Effector CD8-positive, alpha-beta T cell (primary cell): ENCODE measurements around the gene ERICH4.
"Not testable (repeated sequence)": the region's sequence is repeated elsewhere in the genome, so short reads cannot be mapped to it uniquely, and the experiment has no call there.

ENCODE experiments used
- DNase-seq: peaks from one replicate; lab custom pipeline; 2025; lab: John Stamatoyannopoulos, UW
- total RNA-seq, 4 experiments: gene quantifications; one replicate each; lab custom pipeline; 2026; lab: John Stamatoyannopoulos, UW

ERICH4 gene
- 0 to 0.12 (median 0) reads per million in 4 experiments for total RNA-seq

DNA sequence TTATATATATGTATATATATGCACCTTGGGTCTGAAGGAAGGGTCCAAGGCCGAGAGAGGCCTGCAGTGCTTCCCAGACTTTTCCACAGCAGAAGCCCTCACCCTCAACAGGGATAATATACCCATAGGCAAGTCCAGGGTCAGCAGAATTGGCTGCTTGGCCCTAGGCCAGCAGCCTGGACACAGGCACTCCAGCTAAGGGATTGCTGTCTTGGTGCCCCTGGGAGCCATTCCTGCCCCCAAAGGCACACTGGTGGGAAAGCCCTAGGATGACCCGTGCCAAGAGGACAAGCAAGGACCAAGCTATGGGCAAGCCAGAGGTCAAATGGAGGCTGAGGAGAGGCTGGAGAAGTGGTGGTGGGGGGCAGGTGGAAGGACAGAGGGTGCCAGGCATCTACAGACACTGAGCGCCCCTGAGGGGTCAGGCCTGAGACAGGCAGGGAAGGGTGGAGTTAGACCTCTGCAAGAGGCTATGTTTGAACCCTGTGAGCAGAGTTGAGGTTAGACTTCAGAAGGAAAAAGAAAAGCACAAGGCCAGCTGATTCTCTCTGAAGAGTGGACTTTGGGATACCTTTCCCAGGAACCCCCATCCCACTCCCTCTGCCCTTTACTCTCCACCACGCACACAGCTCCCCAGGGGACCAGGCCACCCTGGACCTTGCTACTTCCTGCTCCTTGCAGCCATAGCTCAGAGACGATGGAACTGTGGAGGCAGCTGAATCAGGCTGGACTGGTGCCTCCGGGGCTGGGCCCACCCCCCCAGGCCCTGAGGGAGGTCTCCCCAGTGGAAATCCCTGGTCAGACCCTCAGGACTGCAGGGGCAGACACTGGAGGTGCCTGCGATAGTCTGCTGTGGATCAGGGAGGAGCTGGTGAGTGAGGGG lies at the start of gene ERICH4:
Gene ERICH4, plus strand, starts transcription at position 684 of the 883 bp plus-strand sequence. Its CDS starts 14 bp downstream, at position 698.
- DNase-seq, result no peak

DNA sequence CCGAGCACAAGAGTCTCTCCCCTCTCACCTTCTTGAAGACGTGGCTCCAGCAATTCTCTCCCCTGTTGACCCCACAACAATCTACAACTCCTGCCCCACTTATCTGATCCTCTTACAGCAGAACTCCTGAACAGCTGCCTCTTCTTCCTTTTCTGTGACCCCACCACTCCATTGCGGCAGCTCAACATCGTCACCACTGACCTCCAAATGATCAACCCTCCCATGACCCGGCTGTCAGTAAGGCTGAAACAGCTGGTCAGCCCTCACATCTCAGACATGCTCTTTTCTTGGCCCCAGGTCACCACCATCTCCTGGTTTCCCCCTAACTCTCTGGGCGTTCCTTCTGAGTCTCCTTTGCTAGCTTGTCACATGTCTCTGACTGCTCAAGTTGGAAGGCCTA lies 47.6 kb upstream of the ERICH4 start:
- DNase-seq, result no peak

DNA sequence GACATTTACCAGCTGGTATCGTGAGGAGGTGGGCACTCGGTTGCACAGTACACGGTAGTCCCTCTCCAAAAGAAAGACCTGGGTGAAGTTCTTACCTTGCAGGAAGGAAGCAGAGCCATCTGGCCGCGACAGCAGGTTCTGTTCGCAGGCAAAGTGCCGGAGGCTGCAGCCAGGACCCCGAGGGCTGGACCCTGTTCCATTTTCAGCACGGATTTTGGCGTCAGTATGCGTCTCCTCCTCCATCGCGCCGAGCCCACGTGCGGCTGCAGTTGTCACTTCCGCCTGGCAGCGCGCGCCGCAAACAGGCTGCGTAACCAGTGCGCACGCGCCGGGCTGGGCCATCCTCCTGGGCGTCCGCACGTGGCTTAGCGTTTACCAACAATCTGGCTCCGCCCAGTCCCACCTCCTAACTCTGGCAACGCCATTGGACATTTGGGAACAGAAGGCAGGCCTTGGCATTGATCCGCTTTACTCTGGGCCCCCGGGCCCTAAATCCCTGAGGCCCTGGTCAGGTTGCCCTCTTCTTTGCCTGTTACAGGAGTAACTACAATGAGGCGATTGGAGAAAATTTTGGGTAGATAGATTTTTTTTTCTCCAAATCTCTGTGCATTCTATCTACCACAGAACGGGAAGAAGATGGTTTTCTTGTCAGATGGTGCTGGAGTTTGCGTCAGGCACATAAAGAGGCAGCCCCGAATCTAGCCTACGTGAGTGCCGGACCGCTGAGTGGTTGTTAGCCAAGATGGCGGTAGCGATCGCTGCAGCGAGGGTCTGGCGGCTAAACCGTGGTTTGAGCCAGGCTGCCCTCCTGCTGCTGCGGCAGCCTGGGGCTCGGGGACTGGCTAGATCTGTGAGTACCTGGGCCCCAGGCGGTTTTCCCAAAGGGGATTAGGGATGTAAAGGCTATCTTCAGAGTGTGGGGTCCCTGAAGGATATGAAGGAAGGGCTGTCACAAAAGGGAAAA lies 45.6 kb upstream of the ERICH4 start, which contains the start of the genes BCKDHA and EXOSC5:
Gene BCKDHA, plus strand, starts transcription at position 733 of the 964 bp plus-strand sequence. Its CDS starts 10 bp downstream, at position 743.
Gene EXOSC5, minus strand, starts transcription at position 274 of the 964 bp plus-strand sequence. Its CDS starts 31 bp downstream, at position 243.
- DNase-seq, result peak; percentile 99

DNA sequence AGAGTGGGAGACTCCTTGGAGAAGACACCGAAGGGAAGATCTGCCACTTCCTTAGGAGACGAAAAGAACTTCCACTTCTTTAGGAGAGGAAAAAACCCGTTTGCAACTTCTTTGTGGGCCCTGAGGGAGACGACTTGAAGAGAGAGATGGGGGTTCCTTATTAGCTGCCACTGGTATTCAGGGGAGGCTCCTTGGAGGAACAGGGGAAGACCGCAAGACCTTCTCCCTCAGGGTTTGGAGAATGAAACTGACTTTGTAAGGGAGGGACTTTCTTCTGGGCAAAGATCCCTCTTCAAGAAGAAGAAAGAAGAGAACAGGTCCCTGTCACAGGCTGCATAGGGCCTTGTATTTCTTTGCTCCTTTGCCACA lies 44.9 kb upstream of the ERICH4 start:
- DNase-seq, result no peak

- DNase-seq, result no peak
These were observed 44.4 kb upstream of the ERICH4 start for GRCh38 chr19:41398598-41398997.

- DNase-seq, result no peak
These were observed 43.9 kb upstream of the ERICH4 start for GRCh38 chr19:41399091-41399490.

DNA sequence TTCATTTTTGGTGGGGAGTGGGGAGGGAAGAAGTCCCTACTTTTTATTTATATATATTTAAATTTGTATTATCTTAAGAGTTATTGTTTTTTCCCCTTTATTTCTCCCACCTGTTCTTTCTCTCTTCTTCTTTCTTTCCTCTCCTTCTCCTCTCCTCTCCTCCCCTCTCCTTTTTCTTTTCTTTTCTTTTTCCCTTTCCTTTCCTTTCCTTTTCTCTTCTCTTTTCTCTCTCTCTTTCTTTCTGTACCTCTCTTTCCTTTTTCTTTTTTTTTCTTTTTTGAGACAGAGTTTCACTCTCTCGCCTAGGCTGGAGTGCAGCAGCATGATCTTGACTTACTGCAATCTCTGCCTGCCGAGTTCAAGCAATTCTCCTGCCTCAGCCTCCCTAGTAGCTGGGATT lies 43.4 kb upstream of the ERICH4 start:
- DNase-seq, result no peak

DNA sequence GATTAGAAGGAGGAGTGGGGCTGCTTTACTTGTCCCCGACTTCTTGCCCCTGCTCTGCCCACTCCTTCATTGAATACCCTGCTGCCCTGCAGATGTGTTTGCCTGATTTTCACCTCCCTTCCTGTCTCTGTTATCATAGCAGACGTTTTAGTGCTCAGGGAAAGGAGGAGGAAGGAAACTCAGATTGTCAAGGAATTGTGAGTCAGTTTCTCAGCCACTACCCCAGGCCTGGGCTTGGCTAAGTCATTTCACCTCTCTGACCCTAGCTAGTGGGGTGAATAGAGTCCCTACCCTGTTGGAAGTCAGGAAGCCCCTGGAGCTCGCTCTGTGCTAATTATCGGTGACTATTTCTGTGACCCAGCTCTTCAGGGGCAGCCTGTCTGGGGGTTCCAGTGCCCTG lies 41.5 kb upstream of the ERICH4 start:
- no peak for DNase-seq

DNA sequence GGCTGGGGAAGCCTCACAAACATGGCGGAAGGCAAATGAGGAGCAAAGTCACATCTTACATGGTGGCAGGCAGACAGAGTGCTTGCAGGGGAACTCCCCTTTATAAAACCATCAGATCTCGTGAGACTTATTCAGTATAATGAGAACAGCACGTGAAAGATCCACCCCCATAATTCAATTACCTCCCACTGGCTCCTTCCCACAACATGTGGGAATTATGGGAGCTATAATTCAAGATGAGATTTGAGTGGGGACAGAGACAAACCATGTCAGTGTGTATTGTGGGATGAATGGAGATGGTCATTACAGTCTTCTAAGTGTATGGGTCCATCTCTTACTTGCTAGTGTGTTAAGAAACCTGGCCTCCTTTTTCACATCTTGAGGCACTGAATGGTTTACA lies 40.9 kb upstream of the ERICH4 start:
- DNase-seq, result no peak

DNA sequence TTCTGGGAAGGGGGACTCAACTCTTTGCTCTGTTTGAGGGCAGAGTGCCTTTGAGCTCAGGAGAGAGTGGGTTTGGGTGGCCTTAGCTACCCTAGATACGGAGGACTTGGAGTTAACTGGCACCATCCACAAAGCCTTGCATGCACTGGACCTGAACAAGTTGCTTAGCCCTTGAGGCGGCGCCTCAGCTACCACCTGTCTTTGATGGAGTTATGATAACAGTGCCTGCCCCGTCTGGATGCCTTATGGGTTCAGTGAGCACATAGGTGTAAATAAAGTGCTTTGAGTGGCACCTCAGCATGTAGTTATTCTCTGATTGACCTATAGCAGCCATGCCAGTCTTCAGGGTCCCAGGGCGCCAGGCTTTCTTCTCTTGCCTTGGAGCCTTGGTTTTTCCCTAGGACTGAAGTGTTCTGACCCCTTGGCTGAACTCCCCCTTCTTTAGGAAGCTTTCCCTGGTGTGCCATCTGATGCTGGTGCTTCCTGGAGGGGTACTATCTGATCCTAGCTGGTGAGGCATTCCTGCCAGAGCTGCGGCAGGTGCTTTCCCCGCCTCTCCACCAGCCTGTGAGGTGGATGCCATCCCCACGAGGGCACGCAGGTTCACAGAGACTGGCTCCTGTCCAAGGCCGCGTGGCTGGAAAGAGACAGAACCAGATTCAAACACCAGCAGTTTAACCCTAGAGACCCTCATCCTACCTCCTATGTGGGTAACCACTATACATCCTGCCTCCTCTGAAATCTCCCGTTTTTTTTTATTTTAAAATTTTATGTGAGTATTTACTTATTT lies 39.6 kb upstream of the ERICH4 start:
- DNase-seq, result no peak

DNA sequence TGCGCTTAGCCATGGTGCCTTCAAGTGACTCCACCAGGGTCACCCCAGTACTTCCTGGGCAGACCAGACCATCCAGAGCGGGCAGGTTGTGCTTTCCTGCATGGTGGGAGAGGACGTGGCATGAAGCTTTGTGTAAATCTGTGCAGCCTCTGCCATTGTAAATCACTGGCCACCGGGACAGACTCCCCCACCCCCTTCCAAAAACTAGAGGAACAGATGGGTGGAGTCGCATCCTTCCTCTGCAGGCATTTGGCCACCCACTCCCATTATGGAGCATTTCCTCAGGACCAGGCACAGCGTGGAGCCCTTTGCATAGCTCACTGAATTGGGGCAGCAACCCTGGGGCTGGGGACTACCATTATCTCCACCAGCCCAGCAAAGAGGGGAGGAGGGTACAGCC lies 37.2 kb upstream of the ERICH4 start:
- DNase-seq, result no peak

DNA sequence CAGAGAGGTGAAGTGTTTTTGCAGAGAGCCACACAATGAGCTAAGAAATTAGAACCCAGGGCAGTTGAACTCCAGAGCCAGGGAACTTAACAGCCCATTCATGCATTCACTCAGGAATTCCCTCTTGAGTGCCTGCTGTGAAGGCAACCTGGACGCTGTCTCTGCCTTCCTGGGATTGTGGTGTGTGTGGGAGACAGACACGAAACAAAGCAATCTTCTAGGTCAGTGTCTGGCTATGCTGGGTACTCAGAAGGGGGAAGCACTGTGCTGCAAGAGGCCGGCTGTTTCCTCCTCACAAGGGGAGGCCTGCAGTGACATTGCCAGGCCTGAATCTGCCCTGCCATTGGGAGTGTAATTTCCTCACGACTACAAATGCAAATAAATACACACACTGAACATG lies 35.7 kb upstream of the ERICH4 start:
- DNase-seq, result no peak

DNA sequence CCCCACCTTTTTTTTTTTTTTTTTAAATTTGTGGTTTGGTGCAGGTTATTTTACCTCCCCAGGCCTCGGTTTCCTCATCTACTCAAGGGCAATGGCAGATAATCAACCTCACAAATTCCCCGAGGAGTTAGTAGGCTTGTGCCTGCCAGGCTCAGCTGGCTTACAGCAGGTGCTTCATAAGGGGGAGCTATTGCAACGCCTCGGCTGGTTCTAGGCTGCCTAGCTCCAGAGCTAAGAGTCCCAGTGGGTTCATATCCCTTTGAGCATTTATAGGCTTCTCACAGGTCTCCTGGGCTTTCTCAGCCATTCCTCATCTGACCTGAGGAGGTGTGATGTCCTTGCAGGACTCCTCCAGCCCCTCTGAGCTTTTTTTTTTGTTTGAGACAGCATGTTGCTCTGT lies 34.7 kb upstream of the ERICH4 start:
- no peak for DNase-seq

- DNase-seq, result not testable (repeated sequence)
These were observed 34.1 kb upstream of the ERICH4 start for GRCh38 chr19:41408846-41409245.

DNA sequence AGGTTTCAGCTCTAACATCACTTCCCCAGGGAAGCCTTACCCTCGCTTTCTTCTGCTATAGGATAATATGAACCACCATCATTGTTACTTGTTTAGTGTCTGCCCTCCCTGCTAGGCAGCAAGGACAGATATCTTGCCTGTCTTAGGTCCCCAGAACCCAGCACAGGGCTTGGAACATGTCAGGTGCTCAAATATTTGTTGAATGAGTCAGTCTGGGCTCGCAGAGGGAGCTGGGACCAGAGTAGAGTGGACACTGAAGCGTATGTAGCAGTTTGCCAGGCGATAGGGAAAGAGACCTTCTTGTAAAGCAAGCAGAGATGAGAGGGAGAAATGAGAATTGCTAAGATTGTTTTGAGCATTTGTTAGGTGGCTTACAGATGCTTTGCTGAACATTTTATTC lies 33.7 kb upstream of the ERICH4 start:
- DNase-seq, result no peak

DNA sequence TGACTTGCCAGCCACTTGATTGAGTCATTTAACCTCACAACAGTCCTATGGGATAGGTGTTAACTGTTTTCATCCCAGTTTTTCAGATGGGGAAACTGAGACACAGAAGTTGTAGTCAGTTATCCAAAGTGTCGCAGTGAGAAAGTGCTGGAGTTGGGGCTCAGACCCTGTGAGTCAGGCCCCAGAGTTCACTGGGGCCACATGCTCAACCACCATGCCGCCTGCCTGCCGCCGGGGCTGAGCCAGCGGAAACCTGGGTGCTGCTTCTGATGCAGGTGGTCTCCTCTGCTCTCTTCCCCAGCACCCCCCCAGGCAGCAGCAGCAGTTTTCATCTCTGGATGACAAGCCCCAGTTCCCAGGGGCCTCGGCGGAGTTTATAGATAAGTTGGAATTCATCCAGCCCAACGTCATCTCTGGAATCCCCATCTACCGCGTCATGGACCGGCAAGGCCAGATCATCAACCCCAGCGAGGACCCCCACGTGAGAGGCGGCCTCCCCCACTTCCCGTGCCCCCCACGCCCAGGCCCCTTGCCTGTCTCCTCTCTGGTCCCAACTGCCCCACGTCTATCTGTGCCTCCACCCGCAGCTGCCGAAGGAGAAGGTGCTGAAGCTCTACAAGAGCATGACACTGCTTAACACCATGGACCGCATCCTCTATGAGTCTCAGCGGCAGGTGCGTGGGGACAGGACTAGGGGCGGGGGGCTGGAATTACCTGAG lies 32.5 kb upstream of the ERICH4 start:
- DNase-seq, result no peak

DNA sequence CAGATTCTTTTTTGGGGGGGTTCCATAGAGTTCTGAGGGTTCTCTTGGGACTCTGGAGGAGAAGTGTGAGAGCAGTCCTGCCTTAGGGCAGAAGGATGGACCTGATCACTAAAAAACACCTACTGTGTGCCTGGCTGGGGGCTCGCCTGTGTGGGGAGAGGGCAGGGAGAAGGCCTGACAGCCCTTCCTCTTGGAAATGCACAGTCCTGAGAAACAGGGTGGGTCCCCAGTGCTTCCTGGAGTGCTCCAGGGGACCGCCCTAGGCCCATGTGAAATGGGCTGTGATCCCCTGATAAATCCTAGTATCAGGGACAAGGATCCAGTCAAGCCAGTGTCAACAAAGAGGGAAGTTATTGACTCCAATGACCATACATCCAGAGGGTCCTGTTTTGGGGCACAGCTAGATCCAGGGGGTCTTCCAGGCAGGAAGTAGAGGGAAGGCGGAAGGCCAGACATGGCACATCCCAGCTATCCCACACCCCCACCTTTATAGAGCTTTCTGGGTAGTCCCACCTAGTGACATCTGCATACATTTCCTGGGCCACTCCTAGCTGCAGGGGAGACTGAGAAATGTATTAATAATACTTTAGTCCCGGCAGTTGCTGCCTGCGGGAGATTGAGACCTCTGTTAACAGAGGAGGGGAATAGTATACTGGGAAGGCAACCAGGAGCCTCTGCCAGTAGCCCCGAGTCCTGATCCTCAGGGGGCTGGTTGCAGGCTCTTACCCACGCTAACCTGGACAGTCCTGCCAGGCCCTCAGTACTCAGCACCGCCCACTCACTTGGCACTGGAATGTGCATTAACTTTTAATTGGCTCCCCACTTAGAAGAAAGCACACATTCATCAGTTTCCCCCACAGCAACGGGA lies 31.6 kb upstream of the ERICH4 start:
- DNase-seq, result no peak

GRCh38 chr19:41411968-41412265 lies 31.0 kb upstream of the ERICH4 start:
- no peak for DNase-seq

DNA sequence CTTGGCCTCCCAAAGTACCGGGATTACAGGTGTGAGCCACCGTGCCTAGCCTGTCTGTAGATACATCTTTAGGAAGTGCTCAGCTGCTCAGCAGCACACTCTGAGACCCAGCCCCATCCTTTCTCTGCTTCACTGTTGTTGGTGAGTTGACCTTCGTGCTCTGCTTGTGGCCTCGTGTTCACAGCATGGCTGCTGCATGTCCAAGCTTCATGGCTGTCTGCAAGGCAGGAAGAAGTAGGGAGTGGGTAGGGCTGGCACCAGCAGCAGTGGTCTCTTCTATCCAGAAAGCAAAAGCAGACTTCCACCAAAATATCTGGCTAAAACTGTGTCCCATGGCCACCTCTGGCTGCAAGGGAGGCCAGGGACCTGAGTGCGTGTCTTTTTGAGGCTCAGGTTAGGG lies 30.0 kb upstream of the ERICH4 start:
- no peak for DNase-seq

DNA sequence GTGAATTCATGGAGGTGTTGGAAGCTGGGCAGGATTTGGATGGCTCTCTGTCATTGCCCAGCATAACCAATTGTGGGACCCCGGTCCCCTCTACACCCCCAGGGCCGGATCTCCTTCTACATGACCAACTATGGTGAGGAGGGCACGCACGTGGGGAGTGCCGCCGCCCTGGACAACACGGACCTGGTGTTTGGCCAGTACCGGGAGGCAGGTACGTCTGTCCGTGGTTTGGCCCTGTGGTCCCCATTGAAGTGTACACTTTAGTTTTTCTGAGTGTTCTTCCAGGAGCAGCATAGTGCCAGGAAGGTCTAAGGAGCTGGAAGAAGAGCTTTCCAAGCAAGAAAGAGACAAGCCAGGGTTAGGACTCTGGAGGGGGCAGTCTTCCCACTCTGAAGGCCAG lies 29.0 kb upstream of the ERICH4 start:
- DNase-seq, result no peak
